K562 (cell line): ENCODE measurements around the gene BCKDK.

Experiments
- ILF3 ChIP-seq: fragments of 450-650 bp; IDR thresholded peaks from 2 replicates; pipeline ENCODE4 v1.6.1; 2018; ENCODE audit warnings: antibody characterized with exemption, mild to moderate bottlenecking, moderate library complexity, borderline replicate concordance
- ZFX ChIP-seq: sonication (generic); formaldehyde crosslinking; IDR thresholded peaks from 2 replicates; pipeline ENCODE4 v1.8.0; 2022; ENCODE audit warnings: mild to moderate bottlenecking, missing genetic modification reagents, moderate library complexity

DNA sequence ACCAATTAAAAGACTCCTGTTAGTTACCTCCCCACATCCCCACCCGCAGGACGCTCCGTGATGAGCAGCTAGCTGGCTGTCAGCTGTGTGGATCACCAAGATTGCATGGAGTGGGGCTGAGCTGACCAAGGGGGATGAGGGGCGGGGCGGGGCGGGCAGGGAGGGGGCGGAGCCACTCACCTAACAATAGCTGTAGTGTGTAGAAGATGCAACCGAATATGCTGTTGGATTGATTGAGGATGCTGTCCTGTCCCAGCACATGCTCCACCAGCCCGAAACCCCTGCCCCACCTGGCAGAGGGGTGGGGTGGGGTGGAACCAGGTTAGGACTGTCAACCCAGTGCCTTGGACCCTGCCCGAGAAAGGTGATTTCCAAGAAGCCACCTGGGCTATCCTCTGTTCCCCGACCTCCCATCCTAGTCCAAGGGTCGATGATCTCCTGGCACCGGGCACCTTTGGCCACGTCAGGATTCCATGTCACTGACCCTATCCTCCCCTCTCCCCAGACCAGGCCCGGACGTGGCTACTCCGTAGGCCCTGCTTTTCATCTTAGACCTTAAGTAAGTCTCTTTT lies 15.0 kb upstream of the BCKDK start:
- TF ChIP-seq ILF3: no peak
- no peak for TF ChIP-seq ZFX (CRISPR knock-in tag)
